HEK293 (cell line): Measurements from ENCODE around the gene MRPS27.
A peak's percentile ranks its signal among the peaks of the same experiment; 100 is the strongest.

Source experiments
- BCL11A ChIP-seq: fragments of 450-650 bp; formaldehyde crosslinking; IDR thresholded peaks from 2 replicates; pipeline ENCODE4 v1.5.1; 2016; ENCODE audit warnings: low read depth, missing biosample characterization, missing genetic modification characterization
- EGR2 ChIP-seq: fragments of 450-650 bp; formaldehyde crosslinking; IDR thresholded peaks from 2 replicates; pipeline ENCODE4 v1.5.1; 2016; ENCODE audit warnings: low read depth, missing biosample characterization, missing genetic modification characterization
- ELK4 ChIP-seq: IDR thresholded peaks from 2 replicates; pipeline ENCODE4 v1.6.1; 2011; ENCODE audit warnings: mild to moderate bottlenecking, low read depth, low read length, borderline replicate concordance
- HOXA7 ChIP-seq: sonication (generic); formaldehyde crosslinking; IDR thresholded peaks from 2 replicates; pipeline ENCODE4 v1.8.1; 2022; ENCODE audit warnings: missing genetic modification reagents, borderline replicate concordance
- KLF17 ChIP-seq: fragments of 450-650 bp; formaldehyde crosslinking; IDR thresholded peaks from 2 replicates; pipeline ENCODE4 v1.5.1; 2016; ENCODE audit warnings: missing biosample characterization, missing genetic modification characterization
- MEIS1 ChIP-seq: sonication (generic); formaldehyde crosslinking; IDR thresholded peaks from 2 replicates; pipeline ENCODE4 v1.8.1; 2022; ENCODE audit warnings: missing genetic modification reagents, mild to moderate bottlenecking, borderline replicate concordance
- PRDM6 ChIP-seq: fragments of 450-650 bp; formaldehyde crosslinking; IDR thresholded peaks from 2 replicates; pipeline ENCODE4 v1.5.1; 2017; ENCODE audit warnings: missing biosample characterization, missing genetic modification characterization
- ZBTB1 ChIP-seq: fragments of 450-650 bp; formaldehyde crosslinking; IDR thresholded peaks from 2 replicates; pipeline ENCODE4 v1.5.1; 2016; ENCODE audit warnings: missing biosample characterization, missing genetic modification characterization
- ZBTB48 ChIP-seq: fragments of 450-650 bp; formaldehyde crosslinking; IDR thresholded peaks from 2 replicates; pipeline ENCODE4 v1.5.1; 2016; ENCODE audit warnings: missing biosample characterization, missing genetic modification characterization
- ZNF121 ChIP-seq: fragments of 450-650 bp; formaldehyde crosslinking; IDR thresholded peaks from 2 replicates; pipeline ENCODE4 v1.5.1; 2016; ENCODE audit warnings: missing biosample characterization, missing genetic modification characterization
- ZNF157 ChIP-seq: fragments of 450-650 bp; formaldehyde crosslinking; IDR thresholded peaks from 2 replicates; pipeline ENCODE4 v1.5.1; 2016; ENCODE audit warnings: missing biosample characterization, missing genetic modification characterization
- ZNF174 ChIP-seq: fragments of 450-650 bp; formaldehyde crosslinking; IDR thresholded peaks from 2 replicates; pipeline ENCODE4 v1.5.0; 2017; ENCODE audit warnings: missing biosample characterization, mild to moderate bottlenecking, missing genetic modification characterization
- ZNF211 ChIP-seq: fragments of 450-650 bp; formaldehyde crosslinking; IDR thresholded peaks from 2 replicates; pipeline ENCODE4 v1.5.1; 2016; ENCODE audit warnings: low read depth, missing biosample characterization, missing genetic modification characterization
- ZNF221 ChIP-seq: fragments of 450-650 bp; formaldehyde crosslinking; IDR thresholded peaks from 2 replicates; pipeline ENCODE4 v1.5.1; 2017; ENCODE audit warnings: missing biosample characterization, missing genetic modification characterization, borderline replicate concordance
- ZNF248 ChIP-seq: fragments of 450-650 bp; formaldehyde crosslinking; IDR thresholded peaks from 2 replicates; pipeline ENCODE4 v1.5.1; 2017; ENCODE audit warnings: missing biosample characterization, missing genetic modification characterization
- ZNF280D ChIP-seq: fragments of 450-650 bp; formaldehyde crosslinking; IDR thresholded peaks from 2 replicates; pipeline ENCODE4 v1.5.1; 2016; ENCODE audit warnings: missing biosample characterization, missing genetic modification characterization
- ZNF341 ChIP-seq: fragments of 450-650 bp; formaldehyde crosslinking; IDR thresholded peaks from 2 replicates; pipeline ENCODE4; 2016; ENCODE audit warnings: low read depth, missing biosample characterization, missing genetic modification characterization
- ZNF350 ChIP-seq: fragments of 450-650 bp; formaldehyde crosslinking; IDR thresholded peaks from 2 replicates; pipeline ENCODE4 v1.5.0; 2017; ENCODE audit warnings: missing biosample characterization, mild to moderate bottlenecking, missing genetic modification characterization
- ZNF354C ChIP-seq: fragments of 450-650 bp; formaldehyde crosslinking; IDR thresholded peaks from 2 replicates; pipeline ENCODE4 v1.5.1; 2016; ENCODE audit warnings: missing biosample characterization, missing genetic modification characterization, low read depth, borderline replicate concordance
- ZNF518A ChIP-seq: fragments of 450-650 bp; formaldehyde crosslinking; conservative IDR thresholded peaks from 2 replicates; pipeline ENCODE4 v1.5.1; 2016; ENCODE audit warnings: low read depth, missing biosample characterization, missing genetic modification characterization
- ZNF580 ChIP-seq: fragments of 450-650 bp; formaldehyde crosslinking; IDR thresholded peaks from 2 replicates; pipeline ENCODE4 v1.5.1; 2016; ENCODE audit warnings: missing biosample characterization, missing genetic modification characterization
- ZNF585B ChIP-seq: fragments of 450-650 bp; formaldehyde crosslinking; IDR thresholded peaks from 2 replicates; pipeline ENCODE4 v1.5.1; 2016; ENCODE audit warnings: missing biosample characterization, missing genetic modification characterization
- ZNF621 ChIP-seq: fragments of 450-650 bp; formaldehyde crosslinking; IDR thresholded peaks from 2 replicates; pipeline ENCODE4 v1.5.1; 2017; ENCODE audit warnings: missing biosample characterization, missing genetic modification characterization
- ZNF830 ChIP-seq: fragments of 450-650 bp; IDR thresholded peaks from 2 replicates; pipeline ENCODE4 v1.5.0; 2018; ENCODE audit warnings: missing biosample characterization, missing genetic modification characterization, low read depth, mild to moderate bottlenecking, moderate library complexity
- ZNF837 ChIP-seq: fragments of 450-650 bp; formaldehyde crosslinking; IDR thresholded peaks from 2 replicates; pipeline ENCODE4 v1.5.1; 2016; ENCODE audit warnings: missing biosample characterization, missing genetic modification characterization

The MRPS27 gene

GRCh38 chr5:72307968-72308852, 11.8 kb downstream of the MRPS27 start (continued):
- TF ChIP-seq ZBTB48 (peak; percentile 99), MEIS1 (CRISPR knock-in tag) (no peak), ZNF354C (tag by site-specific recombination) (no peak), ZBTB1 (tag by site-specific recombination) (no peak), HOXA7 (CRISPR knock-in tag) (no peak), ZNF157 (tag by site-specific recombination) (no peak), ZNF585B (tag by site-specific recombination) (no peak), EGR2 (peak; percentile 78), ZNF621 (tag by site-specific recombination) (no peak), ZNF211 (tag by site-specific recombination) (no peak), ZNF837 (tag by site-specific recombination) (no peak), ZNF248 (tag by site-specific recombination) (no peak), ZNF221 (tag by site-specific recombination) (no peak), BCL11A (tag by site-specific recombination) (no peak), PRDM6 (peak; percentile 36; the same call in 1 of the 2 replicates), ZNF580 (tag by site-specific recombination) (0 out of 2 replicates have a peak, but pooled peaks have one; percentile 30), ZNF280D (no peak), KLF17 (tag by site-specific recombination) (no peak), ZNF518A (tag by site-specific recombination) (peak; percentile 28; the same call in 1 of the 2 replicates), ZNF350 (tag by site-specific recombination) (no peak), ZNF341 (tag by site-specific recombination) (peak; percentile 21; the same call in 1 of the 2 replicates), ZNF121 (tag by site-specific recombination) (peak; percentile 57; the same call in 1 of the 2 replicates), ZNF174 (no peak), ZNF830 (tag by site-specific recombination) (no peak), ELK4 (no peak)
